GM18505 (cell line): ENCODE data around the gene C6orf120.
"Not testable (repeated sequence)": the region's sequence is repeated elsewhere in the genome, so short reads cannot be mapped to it uniquely, and the experiment has no call there.

ENCODE experiments used
- ATAC-seq: cut with Tn5 transposase; IDR thresholded peaks from one replicate; pipeline ENCODE4 v1.9.1; 2021; ENCODE audit not compliant: unreplicated experiment
- POLR2A ChIP-seq: IDR thresholded peaks from 4 replicates; pipeline ENCODE4 v1.6.1; 2011; ENCODE audit warnings: borderline replicate concordance; ENCODE audit not compliant: insufficient read depth, insufficient read length; ENCODE audit errors: extremely low read depth

C6orf120 gene

DNA sequence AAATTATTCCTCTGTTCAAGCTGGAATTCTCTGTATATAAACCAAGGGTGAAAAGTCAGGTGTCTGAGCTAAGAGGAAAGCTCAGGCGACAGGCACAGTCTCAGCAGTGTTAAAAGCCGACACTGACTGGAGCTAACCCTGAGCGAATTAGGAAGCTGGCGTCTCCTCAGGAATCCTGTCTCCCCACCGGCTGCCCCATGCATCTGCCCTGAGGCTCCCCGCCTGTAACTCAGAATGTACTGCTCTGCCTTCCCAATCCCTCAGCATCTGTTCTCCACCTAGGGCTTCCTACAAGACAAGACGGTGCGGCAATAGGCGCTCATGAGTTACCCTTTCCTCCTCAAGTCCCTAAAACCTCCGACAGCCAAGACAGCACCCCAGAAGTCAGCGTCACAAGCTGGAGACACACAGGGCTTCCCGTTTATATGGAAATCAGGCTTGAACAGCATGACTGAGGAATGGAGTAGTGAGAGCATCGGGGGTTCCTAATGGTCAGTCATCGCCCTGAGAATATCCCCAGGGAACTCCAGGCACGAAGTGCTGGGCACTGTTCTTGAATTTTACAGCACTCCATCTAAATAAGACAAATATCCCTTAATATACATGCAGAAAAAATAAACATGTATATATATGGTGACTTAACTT is 33.6 kb upstream of the C6orf120 start:
- ATAC-seq, result no peak

DNA sequence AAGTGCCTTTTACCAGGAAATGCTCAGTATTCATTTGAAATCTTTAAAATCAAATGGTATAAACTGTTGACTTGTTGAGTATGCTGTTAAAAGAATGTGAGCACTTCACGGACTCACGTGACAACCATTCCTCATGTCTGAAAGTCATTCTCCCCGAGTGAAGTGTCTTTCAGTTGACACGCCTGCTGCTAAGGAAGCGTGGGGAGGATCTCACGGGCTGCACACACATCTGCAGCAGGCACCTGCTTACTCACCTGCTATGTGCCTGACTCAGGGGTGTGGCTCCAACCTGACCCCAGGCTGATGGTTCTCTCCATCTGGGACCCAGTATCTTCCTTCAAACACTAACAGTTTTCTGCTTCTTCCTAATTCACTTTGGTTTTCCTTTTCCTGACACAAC is 32.8 kb upstream of the C6orf120 start:
- ATAC-seq, result no peak
- TF ChIP-seq POLR2A, result no peak

More for the DNA sequence above, 33.6 kb upstream of the C6orf120 start:
- TF ChIP-seq POLR2A, result no peak

DNA sequence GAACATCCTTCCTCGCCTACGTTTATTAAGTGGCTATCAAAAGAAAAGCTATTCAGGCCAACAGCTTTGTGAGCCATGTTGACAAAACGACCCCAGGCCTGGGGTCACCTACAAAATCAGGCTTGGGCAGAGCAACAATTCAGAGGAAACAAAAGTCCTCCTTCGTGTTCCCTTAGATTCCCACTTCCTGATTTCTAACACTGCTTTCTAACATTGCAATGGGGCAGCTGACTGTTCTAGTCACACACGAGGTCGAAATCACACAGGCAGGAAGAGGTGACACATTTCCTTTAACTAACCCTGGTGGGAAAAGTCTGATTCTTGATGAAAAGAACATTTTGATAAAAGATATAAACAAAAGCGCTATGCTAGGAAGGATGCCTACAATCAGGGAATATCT is 32.0 kb upstream of the C6orf120 start:
- TF ChIP-seq POLR2A, result no peak
- no peak for ATAC-seq

DNA sequence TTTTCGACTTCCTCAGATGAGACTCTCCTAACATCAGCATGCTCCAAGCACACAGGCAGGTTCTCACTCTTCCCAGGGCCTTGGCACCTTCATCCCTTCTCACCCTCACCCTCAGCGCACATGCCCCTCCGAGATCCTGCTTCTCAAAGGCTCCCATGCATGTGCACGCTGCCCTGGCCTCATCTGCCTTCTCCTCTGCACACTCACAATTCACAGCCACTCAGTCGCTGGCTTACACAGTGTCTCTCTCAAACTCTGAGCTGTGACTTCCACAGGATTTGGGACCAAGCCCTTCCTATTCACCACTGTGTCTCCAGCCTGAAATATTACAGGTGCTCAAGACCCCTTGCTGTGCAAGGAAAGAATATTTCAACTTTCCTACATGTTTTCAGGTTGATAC is 30.4 kb upstream of the C6orf120 start:
- no peak for TF ChIP-seq POLR2A
- ATAC-seq, result no peak

DNA sequence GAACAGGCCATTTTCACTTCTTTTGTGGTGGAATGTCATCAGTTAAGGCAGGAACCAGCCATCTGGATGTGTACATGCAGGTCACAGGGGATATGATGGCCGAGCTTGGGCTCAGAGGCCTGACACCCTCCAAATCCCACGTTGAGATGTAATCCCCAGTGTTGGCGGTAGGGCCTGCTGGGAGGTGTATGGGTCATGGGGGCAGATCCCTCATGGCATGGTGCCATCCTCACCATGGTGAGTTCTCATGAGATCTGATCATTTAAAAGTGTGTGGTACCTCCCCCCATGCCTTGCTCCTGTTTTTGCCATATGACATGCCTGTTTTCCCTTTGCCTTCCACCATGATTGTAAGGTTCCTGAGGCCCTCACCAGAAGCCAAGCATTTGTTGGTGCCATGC is 26.9 kb upstream of the C6orf120 start:
- ATAC-seq, result no peak
- TF ChIP-seq POLR2A, result no peak

DNA sequence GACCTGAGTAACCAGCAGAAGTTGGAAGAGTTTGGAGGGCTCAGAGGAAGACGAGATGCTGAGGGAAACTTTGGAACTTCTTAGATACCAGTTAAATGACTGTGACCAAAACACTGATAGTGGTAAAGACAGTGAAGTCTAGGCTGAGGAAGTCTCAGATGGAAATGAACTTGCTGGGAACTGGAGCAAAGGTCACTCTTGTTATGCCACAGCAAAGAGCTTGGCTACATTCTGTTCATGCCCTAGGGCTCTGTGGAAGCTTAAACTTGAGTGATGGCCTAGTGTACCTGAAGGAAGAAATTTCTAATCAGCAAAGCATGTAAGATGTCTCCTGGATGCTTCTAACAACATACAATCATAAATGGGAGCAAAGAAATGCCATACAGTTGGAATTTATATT is 24.8 kb upstream of the C6orf120 start:
- TF ChIP-seq POLR2A, result no peak
- no peak for ATAC-seq

DNA sequence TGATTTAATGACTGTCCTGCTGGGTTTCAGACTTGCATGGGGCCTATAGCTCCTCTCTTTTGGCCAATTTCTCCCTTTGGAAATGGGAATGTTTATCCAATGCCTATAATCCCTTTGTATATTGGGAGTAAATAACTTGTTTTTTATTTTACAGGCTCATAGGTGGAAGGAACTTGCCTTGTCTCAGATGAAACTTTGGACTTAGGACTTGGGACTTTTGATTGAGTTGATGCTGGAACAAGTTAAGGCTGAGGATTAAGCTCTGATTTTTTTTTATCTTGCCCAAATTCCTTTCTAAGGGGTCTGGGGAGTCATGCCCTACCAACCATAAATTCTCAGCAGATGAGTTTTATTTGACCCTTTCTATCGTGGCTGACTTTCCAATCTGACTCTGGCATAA is 23.6 kb upstream of the C6orf120 start:
- no peak for ATAC-seq
- TF ChIP-seq POLR2A, result no peak

DNA sequence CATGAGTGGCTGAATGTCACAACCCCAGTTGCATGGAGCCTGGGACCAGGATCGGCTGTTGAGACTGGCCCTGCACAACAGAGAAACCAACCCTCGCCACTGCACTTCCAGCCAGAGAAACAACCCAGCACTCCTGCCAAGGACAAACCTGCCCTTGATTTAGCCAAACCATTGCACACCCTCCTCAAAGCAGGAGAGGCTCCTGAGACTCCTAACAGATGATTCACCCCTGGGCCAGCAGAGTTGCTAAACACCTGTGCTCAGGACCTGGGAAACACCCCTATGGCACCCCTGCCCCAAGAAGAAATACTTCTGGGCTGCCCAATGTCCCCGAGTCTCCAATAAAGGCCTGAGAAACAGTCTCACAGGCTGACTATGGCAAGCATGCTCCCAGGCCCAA is 17.9 kb upstream of the C6orf120 start:
- ATAC-seq, result no peak
- no peak for TF ChIP-seq POLR2A

DNA sequence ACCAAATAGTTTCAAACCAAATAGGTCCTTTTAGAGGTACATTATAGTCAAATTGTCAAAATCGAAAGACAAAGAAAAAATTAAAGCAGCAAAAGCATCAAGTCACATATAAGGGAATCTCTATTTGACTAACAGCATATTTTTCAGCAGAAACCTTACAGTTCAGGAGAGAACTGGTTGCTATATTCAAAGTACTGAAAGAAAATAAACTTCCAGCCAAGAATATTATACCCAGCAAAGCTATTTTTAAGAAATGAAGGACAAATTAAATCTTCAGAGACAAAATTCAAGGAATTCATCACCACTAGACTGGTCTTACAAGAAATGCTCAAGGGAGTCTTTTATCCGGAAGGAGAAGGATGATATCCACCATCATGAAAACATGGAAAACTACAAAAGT is 16.1 kb upstream of the C6orf120 start:
- no peak for TF ChIP-seq POLR2A
- ATAC-seq, result no peak

DNA sequence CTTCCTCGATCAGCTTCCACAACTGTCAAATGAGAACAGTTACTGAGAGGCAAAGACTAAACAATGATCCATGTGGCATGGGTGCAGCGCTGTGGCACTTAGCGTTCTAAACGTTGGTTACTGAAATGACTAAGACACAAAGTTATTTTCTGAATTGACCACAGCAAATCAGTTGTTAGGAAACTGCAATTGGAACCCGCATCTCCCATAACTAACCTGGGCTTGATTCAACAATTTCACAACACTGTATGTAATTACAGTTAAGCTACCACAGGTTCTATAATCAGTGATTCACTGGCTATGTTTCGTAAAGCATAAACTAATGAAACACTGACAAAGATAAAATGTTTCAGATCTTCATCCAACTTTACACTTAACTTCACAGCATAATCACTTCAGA is 12.6 kb upstream of the C6orf120 start:
- TF ChIP-seq POLR2A, result no peak
- ATAC-seq, result no peak

DNA sequence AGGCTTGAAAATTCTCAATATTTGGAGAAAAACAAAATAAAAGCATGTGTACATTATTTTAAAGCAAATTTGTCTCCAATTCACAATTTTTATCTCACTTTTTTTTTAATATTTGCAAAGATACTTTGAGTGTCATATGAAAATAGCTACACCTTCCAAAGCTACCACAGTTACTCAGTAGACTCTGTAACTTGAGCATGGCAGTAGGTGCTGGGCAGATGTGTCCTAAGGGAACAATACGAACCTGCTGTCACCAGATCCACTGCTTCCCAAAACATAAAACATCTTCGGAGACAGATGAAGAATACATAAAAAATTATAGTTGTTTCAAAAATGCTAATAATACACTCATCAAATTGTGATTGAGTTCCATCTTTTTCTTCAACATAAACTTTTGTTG is 10.7 kb upstream of the C6orf120 start:
- no peak for ATAC-seq

DNA sequence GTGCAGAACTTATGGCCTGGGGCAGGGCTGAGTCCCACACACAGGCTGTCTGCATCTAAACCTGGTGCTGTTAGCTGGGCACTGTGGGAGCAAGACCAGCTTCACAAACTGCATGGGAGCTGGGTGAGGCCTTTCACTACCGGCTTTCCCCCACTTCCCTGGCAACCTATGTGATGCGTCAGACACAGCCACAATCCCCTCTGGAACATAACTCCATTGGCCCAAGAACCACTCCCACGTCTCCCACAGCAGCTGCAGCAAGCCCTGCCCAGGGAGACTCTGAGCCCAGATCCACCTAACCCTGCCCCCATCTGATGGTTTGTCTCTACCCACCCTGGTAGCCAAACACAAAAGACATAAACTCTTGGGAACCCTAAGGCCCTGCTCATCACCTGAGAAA is 9.4 kb upstream of the C6orf120 start:
- ATAC-seq, result no peak
- TF ChIP-seq POLR2A, result no peak

More for the DNA sequence above, 10.7 kb upstream of the C6orf120 start:
- no peak for TF ChIP-seq POLR2A

DNA sequence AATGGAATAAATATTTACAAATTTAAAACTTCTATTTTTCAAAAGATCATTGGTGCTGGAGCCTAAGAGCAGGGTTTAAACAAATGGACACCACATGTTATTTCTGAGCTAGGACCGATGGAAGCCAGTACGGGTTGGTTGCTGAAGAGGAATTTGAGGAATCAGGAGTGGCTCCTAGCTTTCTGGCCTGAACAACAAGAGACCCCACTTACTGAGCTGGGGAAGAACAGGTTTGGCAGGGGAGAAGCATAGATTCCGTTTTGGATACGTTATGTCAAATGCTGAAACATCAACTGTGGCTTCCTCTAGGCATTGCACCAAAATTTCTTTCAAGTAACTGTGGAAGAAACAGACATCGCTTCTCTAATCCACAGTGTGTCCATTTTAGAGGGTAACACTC is 6.8 kb upstream of the C6orf120 start:
- no peak for ATAC-seq
- no peak for TF ChIP-seq POLR2A

DNA sequence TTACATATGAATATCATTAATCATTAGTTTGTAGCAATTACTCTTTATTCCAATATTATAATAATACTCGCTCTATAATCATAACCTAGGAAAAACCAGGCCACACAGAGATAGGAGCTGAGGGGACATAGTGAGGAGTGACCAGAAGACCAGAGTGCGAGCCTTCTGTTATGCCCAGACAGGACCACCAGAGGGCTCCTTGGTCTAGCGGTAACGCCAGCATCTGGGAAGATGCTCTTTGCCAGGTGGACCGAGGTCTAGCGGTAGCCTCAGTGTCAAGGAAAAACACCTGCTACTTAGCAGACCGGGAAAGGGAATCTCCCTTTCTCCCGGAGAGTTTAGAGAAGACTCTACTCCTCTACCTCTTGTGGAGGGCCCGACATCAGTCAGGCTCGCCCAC is 4.8 kb upstream of the C6orf120 start:
- ATAC-seq, result not testable (repeated sequence)

DNA sequence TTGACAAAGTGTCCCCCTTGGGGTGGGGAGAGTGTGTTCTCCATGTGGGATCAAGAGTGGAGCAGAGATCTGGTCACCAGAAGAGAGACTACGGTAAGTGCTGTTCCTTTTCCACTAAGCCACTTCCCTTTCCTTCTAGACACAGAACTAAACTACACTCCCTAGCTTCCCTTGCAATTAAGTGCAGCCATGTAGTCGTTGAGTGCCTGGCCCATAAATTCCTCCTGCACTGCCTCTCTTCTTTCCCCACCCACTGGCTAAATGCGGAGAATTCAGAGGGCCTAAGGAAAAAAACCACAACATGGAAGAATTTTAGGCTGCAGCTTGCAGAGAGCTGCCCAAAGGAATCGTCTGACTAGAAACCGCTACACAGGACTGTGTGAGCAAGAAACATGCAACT is 1.6 kb upstream of the C6orf120 start:
- ATAC-seq, result no peak
- TF ChIP-seq POLR2A, result no peak
